Measurements from ENCODE around the gene SLC10A1.

- TF ChIP-seq CTCF (IDR thresholded peaks at IDR 0.05; ENCODE audit: low read depth, low read length, poor library complexity, severe bottlenecking), result peak; percentile 92
- TF ChIP-seq EZH2phosphoT487 (IDR thresholded peaks at IDR 0.05; ENCODE audit: borderline replicate concordance, low read length), result no peak
Observed at GRCh38 chr14:69818758-69819191, 21.7 kb upstream of the SLC10A1 start.

Measured in DOHH2 (cell line).